HG02840 (cell line): ENCODE results near the gene TMEM144.

Source experiments
- ATAC-seq: cut with Tn5 transposase; IDR thresholded peaks from one replicate; pipeline ENCODE4 v1.9.1; 2021; ENCODE audit warnings: mild to moderate bottlenecking, moderate library complexity, moderate number of reproducible peaks; ENCODE audit not compliant: unreplicated experiment, low FRiP score

Gene TMEM144

GRCh38 chr4:158209825-158210807, at the start of gene TMEM144:
Gene TMEM144 (plus strand): TSS chr4:158210486. CDS start chr4:158212668, 2,182 bp downstream.
- ATAC-seq, result peak; percentile 82

GRCh38 chr4:158161551-158162354, 48.5 kb upstream of the TMEM144 start:
- no peak for ATAC-seq

- ATAC-seq, result no peak
These were observed 47.7 kb upstream of the TMEM144 start for GRCh38 chr4:158162631-158163030.

DNA sequence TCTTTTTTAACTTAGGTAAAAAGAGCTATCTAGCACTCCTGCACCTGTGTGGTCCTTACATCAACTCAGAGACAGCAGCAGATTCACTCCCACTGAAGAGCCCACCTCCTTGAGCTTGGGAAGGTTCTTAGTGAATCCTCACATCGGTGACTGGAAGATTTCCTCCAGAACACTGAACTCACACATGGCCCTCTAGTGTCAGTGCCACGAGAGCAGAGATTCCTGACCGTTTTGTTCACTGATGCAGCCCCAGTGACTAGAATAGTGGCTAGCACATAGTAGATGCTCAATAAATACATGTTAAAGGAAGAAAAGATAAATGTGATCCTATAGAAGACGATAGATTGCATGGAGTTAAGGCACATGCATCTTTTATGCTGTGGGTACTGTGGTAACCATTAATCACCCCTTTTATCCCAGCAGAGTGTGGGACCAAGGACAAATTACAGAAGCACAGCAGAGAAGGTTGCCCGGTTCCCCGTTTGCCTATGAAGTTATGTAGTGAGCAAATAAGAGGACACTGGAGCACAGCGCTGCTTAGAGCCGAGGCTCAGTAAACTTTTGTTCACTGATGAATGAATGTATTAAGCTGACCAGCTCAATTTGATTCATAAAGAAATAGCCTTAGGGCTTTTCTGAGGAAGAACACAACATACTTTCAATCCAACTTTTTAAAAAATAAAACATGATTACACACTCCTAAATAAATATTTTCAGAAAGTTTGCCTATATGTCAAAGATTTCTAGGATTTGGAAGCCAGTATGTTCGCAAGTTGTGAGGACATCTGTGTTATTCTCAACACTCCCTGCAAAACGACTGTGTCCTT, 46.1 kb upstream of the TMEM144 start:
- ATAC-seq, result no peak

GRCh38 chr4:158164768-158165213, 45.5 kb upstream of the TMEM144 start:
- ATAC-seq, result no peak

DNA sequence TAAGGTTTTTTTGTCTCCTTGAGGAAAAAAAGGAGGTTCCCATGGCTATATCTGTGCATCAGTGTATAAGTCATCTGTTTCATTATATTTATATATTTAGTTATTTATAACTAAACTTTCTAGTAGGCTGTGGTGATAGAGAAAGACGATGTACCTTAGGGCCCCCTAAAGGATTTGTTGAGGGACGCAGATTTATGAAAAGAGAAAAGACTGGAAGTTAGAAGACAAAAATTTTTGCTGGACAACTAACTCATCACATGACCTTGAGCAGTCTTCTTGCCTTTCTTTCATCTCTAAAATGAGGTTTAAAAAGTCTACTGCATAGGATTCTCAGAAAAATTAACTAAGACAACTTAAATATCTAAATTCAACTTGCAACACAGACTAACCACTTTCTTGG, 43.6 kb upstream of the TMEM144 start:
- no peak for ATAC-seq

GRCh38 chr4:158168606-158169005, 41.7 kb upstream of the TMEM144 start:
- ATAC-seq, result no peak

DNA sequence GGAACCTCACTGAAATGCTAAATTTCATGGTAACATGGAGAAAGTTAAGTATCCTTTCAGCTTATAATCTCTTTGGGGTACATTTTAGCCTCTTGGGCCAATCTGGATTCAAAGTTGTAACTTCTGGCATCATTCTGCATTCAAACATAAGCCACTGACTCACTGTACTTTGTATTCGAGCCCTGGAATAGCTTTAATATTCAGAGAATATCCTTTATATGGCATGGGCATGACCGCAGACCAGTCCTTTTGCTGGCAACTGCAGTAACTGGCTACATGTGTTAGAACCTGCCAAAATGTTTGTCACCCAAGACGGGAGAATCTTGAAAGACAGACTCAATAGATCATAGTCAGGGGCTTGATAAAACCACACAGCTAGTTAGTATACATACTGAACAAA, 40.8 kb upstream of the TMEM144 start:
- ATAC-seq, result no peak

DNA sequence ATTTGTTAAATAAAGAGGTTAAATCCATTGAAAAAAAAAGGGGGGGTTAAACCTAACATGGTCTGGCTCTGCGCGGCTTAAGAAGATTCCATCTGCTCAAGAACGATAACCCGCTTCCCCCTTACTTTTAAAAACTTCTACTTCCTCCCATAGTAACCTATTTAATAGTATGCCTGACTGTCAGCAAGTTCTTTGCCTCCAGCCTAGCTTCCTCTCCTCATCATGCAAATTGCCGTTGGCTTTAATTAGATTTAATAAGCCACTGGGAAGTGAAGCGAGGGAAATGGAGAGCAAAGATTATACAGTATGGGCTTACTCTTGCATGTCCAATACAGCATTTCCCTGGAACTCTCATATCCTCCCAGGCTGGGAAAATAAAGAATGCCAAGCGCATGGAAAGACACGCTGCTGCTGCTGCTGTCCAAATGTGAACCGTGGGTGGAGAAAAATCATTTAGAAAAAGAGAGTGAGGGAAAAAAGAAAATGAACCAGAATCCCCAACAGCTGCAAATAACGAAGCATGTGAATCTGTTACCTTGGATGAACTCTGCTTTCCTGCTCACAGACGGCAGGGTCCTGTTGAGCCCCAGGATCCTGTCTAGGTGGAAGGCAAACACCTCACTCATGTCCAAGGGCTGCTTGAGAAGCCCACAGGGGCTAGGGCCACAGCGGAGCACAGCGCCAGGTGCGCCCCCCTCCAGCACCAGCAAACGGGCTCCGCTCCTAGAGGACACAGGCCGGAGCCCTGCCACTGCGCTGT, 40.2 kb upstream of the TMEM144 start:
- ATAC-seq, result no peak

GRCh38 chr4:158170691-158171561, 39.4 kb upstream of the TMEM144 start:
- ATAC-seq, result no peak

DNA sequence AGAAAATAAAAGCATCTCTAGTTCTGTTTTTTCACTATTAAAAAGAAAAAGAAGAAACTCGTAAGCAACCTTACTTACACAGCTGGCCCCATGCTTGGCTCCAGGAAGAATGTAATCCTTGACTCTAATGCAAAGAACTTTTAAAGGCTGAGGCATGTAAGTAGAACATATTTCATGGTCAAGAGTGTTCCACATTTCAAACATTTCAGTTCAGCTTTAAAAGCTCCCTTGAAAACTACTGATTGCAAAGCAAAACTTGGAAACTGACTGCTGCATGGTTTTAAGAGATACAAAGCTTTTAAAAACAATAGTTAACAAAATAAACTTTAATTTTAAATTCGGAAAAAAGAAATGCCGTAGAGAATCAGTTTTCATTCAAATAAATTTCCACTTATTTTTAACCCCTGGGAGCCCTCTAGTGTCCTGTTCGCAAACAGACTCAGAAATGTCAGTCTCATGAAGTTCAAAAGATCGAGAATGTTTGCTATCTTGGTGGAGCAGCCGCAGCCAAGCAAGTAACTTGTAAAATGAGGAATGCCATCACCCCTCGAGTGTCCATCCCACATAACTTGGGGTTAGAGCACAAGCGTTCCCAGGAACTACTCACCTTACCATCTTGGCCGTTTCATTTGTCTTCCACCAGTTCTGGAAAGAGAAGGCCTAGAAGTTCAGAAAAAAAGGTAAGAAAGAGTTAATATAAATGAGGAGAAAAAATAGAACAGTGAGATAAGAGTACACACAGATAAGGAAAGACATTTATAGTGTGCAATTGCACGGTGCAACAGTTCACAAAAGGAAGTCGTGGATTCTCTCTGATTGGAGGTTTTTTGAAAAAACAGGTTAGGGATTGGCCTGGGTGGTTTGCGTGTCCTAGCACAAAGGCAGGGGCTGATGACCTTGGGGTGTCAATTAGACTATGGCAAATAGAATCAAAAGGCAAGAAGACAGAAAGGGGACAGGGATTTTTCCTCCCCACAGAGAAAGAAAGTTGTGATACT, 37.7 kb upstream of the TMEM144 start, which contains the start of gene GASK1B:
Gene GASK1B (minus strand): TSS at position 765 of the 998 bp plus-strand sequence. CDS start 1,650 bp downstream, outside the sequence.
- ATAC-seq, result no peak

DNA sequence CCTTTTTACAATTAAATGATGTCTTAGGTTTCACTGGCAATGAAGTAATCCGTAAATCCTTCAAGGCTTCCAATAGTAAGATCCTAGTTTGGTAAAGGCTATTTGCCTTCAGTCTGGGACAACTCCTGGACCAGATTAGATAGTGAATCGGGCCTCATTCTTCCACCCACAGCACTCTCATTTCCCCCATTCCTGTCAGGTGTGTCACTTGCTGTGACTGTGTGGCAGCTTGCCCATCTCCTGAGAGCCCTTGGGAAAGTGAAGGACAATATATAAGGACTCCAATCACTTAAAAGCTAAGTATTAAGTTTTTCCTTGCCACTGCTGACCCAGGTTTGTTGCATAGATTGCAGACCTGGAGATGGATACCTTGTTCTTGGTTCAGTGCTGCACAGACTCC, 34.2 kb upstream of the TMEM144 start:
- no peak for ATAC-seq

DNA sequence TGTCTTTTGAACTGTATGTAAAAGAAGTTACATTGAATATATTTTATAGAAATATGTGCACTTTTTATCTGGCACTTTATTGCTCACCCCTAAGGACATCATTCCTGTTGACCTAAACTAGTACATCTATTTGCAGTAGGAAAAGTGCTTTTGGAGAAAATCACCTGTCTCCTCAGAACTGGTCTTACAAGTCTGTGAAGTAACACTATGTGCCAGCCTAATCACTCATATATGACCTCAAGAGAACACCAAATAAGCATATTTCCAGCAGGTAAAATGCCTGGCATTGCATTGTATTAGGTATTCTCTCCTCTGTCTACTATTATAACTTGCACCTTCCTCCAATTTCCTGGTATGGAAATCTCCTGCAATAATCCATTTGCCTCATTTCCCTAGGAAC, 33.5 kb upstream of the TMEM144 start:
- no peak for ATAC-seq

GRCh38 chr4:158179465-158179864, 30.8 kb upstream of the TMEM144 start:
- ATAC-seq, result no peak

DNA sequence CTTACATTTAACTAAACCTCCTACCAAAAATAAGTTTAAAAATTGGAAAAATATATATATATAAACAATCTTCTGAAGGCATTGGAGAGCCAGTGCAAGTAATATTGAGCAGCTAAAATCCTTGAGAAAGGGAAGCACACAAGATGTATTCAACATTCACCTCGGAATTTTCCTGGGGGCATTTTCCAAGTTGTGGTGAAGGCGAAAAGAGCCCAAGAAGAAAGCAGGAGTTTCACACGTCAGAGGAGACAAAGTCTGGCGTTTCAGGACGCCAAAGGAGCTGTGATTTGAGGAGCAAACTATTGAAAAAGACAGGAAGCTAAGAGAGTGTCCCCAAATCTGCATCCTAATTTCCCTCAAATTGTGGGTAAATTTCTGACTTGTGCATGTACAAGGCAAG, 28.4 kb upstream of the TMEM144 start:
- no peak for ATAC-seq

GRCh38 chr4:158182736-158183135, 27.6 kb upstream of the TMEM144 start:
- ATAC-seq, result no peak

DNA sequence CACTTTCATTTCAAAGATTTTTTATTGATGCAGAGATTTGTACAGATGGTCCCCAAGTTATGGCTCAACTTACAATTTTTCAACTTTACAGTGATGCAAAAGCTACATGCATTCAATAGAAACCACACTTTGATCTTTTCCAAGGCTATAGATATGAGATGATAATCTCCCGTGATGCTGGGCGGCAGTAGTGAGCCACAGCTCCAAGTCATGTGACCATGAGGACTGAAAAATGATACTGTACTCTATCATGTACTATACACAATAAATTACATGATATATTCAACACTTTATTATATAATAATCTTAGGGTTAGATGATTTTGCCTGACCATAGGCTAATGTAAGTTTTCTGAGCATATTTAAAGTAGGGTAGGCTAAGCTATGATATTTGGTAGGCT, 23.5 kb upstream of the TMEM144 start:
- ATAC-seq, result no peak
